ENCODE results near the gene B3GAT3. TPM values are rescaled to one million over a fixed set of nuclear protein-coding genes. Genes with fewer than 3 reads are reported as not detected.

B3GAT3 gene
- total RNA-seq, 4 donors from 2014 or later, result 8.6 to 17.2 (median 12.9) TPM

DNA sequence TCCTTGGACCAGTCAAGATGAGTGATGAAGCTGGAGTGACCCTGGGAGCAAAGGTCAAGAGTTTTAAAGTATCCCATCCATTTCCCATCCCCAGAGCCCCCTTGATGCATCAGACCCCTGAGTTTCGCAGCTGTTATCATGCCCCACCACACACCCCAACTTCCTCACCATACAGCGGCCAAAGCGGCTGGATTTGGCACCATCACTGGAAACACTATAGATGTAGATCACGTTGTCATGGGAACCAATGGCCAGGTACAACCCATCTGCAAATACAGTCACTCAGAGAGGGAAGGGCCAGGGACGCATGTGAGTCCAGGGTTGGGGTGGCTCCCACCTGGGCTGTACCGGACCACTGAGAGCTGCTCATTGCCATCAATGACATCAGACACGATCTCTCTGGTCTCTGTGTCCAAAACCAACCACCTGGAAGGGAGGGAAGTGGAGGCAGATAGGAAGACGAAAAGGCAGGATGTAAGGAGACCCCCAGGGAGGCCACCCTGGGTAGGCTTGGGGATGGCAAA is 17.9 kb downstream of the B3GAT3 start:
- Histone ChIP-seq H3K27me3 (no peaks in the 10 kb centered on the region), H3K9me3 (no peaks in the 10 kb centered on the region), H3K4me3 (no peak overlapping the region), H3K27ac (peak overlapping the region in 3 of 4 donors; percentile 95 to 99 (median 99)), H3K36me3 (peaks cover 4 to 54% (median 5%) of the 10 kb centered on the region in 3 donors), H3K4me1 (peaks cover 22 to 83% (median 25%) of the 10 kb centered on the region in 3 donors)
- no peak for DNase-seq
- intact Hi-C loops (cut with DNase I), result no loop called here
- WGBS, 2 donors, result 91 to 94% methylated on average over 5 to 7 of the region's 8 CpGs
- no peak for TF ChIP-seq POLR2A (IDR thresholded peaks at IDR 0.05)
- TF ChIP-seq, protein P1, sequence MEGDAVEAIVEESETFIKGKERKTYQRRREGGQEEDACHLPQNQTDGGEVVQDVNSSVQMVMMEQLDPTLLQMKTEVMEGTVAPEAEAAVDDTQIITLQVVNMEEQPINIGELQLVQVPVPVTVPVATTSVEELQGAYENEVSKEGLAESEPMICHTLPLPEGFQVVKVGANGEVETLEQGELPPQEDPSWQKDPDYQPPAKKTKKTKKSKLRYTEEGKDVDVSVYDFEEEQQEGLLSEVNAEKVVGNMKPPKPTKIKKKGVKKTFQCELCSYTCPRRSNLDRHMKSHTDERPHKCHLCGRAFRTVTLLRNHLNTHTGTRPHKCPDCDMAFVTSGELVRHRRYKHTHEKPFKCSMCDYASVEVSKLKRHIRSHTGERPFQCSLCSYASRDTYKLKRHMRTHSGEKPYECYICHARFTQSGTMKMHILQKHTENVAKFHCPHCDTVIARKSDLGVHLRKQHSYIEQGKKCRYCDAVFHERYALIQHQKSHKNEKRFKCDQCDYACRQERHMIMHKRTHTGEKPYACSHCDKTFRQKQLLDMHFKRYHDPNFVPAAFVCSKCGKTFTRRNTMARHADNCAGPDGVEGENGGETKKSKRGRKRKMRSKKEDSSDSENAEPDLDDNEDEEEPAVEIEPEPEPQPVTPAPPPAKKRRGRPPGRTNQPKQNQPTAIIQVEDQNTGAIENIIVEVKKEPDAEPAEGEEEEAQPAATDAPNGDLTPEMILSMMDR (IDR thresholded peaks at IDR 0.05), result no peak

DNA sequence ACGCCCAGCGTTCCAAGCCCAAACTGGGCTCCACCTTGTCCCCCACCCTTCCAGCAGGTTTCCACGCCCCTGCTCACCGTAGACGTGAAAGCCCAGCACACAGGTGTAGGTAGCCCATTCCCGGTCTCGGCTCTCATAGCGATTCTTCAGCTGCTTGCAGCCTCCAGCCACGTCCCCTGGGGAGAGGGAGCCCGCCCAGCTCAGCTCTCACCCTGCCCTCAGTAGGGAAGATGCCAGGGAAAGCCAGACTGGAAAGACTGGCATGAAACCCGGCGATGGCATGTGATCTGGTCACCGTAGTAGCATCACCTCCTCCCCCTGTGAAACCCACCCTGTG is 18.7 kb downstream of the B3GAT3 start:
- peak overlapping the region; percentile 89 to 99 (median 94) for H3K4me3 ChIP-seq
- peak overlapping the region; percentile 95 to 99 (median 98) for H3K27ac ChIP-seq
- peaks cover 27 to 87% (median 33%) of the 10 kb centered on the region in 3 donors for H3K4me1 ChIP-seq
- H3K36me3 ChIP-seq, result peaks cover 9 to 54% (median 10%) of the 10 kb centered on the region in 3 donors
- no peaks in the 10 kb centered on the region for H3K9me3 ChIP-seq
- H3K27me3 ChIP-seq, result no peaks in the 10 kb centered on the region
- TF ChIP-seq, protein P1 (IDR thresholded peaks at IDR 0.05), result no peak
- no peak for TF ChIP-seq POLR2A (IDR thresholded peaks at IDR 0.05)
- intact Hi-C loops (cut with DNase I), result no loop called here
- 44% methylated on average over 9 of the region's 13 CpGs; no CpG with 5 or more reads in 1 of the 2 donors for WGBS, 2 donors
- no peak for DNase-seq

DNA sequence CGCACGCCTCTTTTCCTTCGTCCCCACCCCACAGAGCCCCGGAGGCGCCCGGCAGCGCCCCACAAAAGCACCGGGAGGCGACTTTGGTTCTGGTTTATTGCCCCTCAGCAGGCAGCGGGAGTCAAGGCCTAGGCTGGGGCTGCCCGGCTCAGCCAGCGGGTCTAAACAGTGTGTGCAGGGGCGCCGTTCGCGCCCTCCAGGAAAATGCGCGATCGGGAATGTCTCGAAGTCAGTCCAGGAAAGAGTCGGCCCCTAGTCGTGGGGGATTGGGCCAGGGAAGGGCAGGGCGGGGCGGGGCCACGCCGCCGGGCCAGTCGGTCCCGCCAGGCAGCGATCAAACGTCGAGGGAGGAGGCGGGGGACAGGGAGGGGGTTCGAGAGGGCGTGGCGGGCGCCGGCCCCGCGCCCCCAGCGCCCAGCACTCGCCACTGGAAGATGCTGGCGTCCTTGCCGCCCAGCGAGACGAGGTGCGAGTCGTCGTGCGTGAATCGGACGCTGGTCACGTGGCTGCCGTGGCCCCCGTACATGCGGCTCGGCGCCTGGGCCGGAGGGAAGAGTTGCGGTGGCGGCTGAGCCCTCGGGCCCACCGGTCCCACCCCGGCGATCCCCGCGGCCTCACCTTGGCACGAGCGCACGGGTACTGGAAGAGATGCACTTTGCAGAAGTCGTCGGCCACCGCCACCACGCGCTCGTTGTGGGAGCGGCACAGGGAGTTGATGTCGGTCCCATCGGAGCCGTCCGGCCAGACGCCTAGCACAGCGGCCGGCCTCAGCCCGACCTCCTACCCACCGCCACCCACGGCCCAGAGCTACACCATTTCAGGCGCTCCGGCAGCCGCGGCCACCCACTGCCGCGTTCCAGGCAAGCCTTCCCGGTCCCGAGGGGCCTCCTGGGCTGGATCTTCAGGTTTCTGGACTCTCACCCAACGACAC is 19.4 kb downstream of the B3GAT3 start:
- TF ChIP-seq, protein P1 (IDR thresholded peaks at IDR 0.05), result peak in 2 of 6 experiments; percentile 6 to 15
- TF ChIP-seq POLR2A (IDR thresholded peaks at IDR 0.05), result peak in 1 of 4 donors; percentile 27
- 38 to 61% methylated on average over 7 to 40 of the region's 96 CpGs for WGBS, 2 donors
- DNase-seq, result no peak
- Histone ChIP-seq H3K27ac (peak overlapping the region; percentile 95 to 99 (median 98)), H3K4me1 (peaks cover 27 to 87% (median 33%) of the 10 kb centered on the region in 3 donors), H3K36me3 (peaks cover 16 to 54% (median 16%) of the 10 kb centered on the region in 3 donors), H3K9me3 (no peaks in the 10 kb centered on the region), H3K4me3 (peak overlapping the region; percentile 89 to 99 (median 94)), H3K27me3 (no peaks in the 10 kb centered on the region)
- intact Hi-C loops (cut with DNase I), result no loop called here

DNA sequence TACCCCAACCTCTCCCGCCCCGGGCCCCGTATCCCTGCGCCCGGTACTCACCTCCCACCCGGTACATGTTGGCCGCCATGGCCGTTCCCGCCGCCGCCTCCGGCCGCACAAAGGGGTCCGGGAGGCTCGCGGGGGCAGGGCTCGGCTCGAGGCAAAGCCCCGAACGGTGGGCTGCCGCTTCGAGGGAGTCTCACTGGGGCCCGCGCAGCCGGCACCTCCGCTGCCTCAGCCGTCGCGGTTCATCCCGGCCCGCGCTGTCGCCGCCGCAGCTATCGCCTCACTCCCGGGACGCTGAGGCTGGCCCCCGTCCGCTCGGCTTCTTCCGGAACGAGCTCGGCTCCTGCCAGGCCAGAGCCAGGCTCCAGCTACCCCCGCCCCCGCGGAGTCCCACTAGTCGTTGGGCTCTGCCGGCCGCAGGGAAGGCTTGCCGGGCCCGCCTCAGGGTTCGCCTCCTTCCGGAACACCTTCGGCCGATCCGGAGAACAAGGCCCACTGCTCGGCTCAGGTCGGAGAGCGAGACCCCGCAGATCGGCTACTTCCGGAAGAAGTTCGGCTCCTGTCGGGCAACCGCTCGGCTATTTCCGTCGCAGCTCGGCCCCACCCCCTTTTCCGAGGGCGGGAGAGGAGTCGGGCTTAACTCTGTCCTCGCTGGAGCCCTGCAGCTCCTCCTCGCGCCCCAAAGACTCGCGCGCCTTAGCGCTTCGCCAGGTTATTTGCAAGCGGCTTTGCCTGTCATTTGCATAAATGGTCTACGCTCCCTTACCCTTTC is 20.2 kb downstream of the B3GAT3 start, which contains the start of gene MTA2:
Gene MTA2 (minus strand): TSS at position 494 of the 769 bp plus-strand sequence. CDS start 415 bp downstream, at position 79.
- WGBS, 2 donors, result 0 to 3% methylated on average over 2 to 7 of the region's 83 CpGs
- no peaks in the 10 kb centered on the region for H3K9me3 ChIP-seq
- H3K27ac ChIP-seq, result peak within 1 kb of the TSS; percentile 95 to 99 (median 98)
- peak in 3 of 4 donors; percentile 53 to 78 (median 60) for TF ChIP-seq POLR2A (IDR thresholded peaks at IDR 0.05)
- TF ChIP-seq, protein P1 (IDR thresholded peaks at IDR 0.05), result peak in 1 of 6 experiments; percentile 23
- DNase-seq, result peak; percentile 92
- peaks cover 27 to 82% (median 33%) of the 10 kb centered on the region in 3 donors for H3K4me1 ChIP-seq
- no peaks in the 10 kb centered on the region for H3K27me3 ChIP-seq
- intact Hi-C loops (cut with DNase I), result no loop called here
- peaks cover 19 to 54% (median 24%) of the 10 kb centered on the region in 3 donors for H3K36me3 ChIP-seq
- peak within 1 kb of the TSS; percentile 89 to 99 (median 94) for H3K4me3 ChIP-seq
